ENCODE measurements around the gene SMAD1.

SMAD1 gene

GRCh38 chr4:145489556-145489955, 7.9 kb downstream of the SMAD1 start:
- no peak for DNase-seq (ENCODE audit: low read depth)

- DNase-seq (ENCODE audit: low read depth): no peak
Observed at GRCh38 chr4:145490361-145490760, 8.7 kb downstream of the SMAD1 start.

DNA sequence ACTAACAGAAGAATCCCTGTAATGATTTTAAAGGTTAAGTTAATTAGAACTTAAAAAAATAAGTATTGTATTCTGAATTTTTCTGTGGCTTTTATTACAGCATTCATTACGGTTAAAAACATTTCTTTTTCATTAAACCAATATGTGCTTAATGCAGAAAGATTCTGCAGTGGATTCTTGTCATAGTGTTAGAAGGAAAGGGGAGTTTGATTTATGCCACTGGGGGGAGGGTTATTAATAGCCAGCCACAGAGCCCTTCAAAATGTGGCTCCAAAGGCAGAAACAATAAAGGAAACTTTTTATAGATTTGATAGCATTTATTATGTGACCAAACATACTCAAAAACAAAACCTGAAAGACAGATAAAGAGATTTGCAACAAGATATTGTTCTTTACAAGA, 9.1 kb downstream of the SMAD1 start:
- no peak for DNase-seq (ENCODE audit: low read depth)

DNA sequence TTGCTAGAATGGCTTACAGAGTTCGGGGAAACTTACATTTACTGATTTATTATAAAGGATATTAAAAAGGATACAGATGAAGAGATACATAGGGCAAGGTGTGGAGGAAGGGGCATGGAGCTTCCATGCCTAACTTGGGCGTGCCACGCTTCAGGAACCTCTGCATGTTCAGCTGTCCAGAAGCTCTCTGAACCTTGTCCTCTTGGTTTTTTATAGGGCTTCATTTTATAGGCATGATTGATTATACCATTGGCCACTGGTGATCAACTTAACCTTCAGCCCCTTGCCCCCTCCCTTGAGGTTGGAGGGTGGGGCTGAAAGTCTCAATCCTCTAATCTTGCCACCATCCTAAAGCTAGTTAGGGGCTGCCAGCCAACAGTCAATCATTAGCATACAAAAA, 10.7 kb downstream of the SMAD1 start:
- DNase-seq (ENCODE audit: low read depth): no peak

DNA sequence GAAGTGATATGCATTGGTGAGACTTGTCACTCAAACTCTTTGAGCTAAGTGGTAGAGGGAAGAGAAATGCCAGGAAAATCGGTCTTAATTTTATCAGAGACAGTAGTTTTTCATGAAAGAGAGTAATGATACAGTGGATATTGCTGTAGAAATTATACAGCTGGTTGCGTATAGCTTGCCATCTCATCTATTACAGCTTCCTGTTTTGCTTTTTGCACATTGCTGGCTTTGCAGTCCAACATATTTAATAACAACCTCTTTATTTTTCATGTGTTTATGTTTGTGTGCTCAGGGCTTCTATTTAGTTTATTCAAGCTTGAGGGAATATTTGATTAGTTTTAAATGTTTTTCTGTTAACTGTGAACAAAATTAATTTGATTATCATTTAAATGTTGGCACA, 11.5 kb downstream of the SMAD1 start:
- no peak for DNase-seq (ENCODE audit: low read depth)

- no peak for DNase-seq (ENCODE audit: low read depth)
Observed at GRCh38 chr4:145494666-145495270, 13.1 kb downstream of the SMAD1 start.

GRCh38 chr4:145496292-145496691, 14.6 kb downstream of the SMAD1 start:
- DNase-seq (ENCODE audit: low read depth): no peak

GRCh38 chr4:145497199-145498149, 15.8 kb downstream of the SMAD1 start:
- DNase-seq (ENCODE audit: low read depth): no peak

GRCh38 chr4:145498430-145498829, 16.8 kb downstream of the SMAD1 start:
- no peak for DNase-seq (ENCODE audit: low read depth)

- no peak for DNase-seq (ENCODE audit: low read depth)
Observed at GRCh38 chr4:145501051-145501660, 19.5 kb downstream of the SMAD1 start.

DNA sequence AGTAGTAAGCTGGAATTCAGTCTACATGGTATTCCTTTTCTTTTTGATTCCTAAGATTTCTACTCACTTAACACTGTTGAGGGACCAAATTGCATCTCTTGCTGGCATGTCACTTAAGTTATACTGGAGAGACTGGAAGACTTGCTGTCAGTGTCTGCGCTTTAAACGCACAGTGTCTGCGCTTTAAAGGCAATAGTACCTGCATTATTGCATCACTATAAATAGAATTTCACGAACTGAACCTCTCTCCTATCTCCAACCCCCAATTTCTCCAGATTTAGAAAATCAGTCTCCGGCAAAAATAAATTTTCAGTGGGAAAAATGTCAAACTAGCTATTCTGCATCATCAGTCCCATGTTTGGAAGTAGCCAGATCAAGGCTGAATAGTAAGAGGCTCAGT, 21.2 kb downstream of the SMAD1 start:
- no peak for DNase-seq (ENCODE audit: low read depth)

DNA sequence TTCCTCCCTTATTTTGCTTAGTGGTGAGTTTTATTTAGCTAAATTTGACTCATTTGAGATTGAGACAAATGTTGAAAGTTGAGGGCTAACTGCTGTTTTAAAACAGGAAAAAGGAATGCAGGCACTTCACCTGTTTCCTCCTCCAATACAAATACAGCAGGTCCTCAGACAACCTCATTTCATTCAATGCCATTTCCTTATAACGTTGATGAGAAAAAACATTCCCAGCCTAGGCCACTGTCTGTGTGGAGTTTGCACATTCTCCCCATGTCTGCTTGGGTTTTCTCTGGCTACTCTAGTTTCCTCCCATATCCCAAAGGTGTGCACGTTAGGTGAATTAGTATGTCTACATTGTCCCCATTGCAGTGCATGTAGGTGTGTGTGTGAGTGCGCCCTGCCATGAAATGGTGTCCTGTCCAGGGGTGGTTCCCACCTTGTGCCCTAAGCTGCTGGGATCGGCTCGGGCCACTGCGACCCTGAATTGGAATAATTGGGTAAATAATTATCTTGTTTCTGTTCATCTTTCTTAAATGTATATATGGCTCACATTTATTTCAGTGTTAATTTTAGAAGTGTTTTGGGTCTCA, 21.9 kb downstream of the SMAD1 start:
- no peak for DNase-seq (ENCODE audit: low read depth)

GRCh38 chr4:145505995-145506394, 24.3 kb downstream of the SMAD1 start:
- no peak for DNase-seq (ENCODE audit: low read depth)

- DNase-seq (ENCODE audit: low read depth): no peak
Observed at GRCh38 chr4:145507636-145508035, 26.0 kb downstream of the SMAD1 start.

- no peak for DNase-seq (ENCODE audit: low read depth)
Observed at GRCh38 chr4:145511913-145512522, 30.4 kb downstream of the SMAD1 start.

DNA sequence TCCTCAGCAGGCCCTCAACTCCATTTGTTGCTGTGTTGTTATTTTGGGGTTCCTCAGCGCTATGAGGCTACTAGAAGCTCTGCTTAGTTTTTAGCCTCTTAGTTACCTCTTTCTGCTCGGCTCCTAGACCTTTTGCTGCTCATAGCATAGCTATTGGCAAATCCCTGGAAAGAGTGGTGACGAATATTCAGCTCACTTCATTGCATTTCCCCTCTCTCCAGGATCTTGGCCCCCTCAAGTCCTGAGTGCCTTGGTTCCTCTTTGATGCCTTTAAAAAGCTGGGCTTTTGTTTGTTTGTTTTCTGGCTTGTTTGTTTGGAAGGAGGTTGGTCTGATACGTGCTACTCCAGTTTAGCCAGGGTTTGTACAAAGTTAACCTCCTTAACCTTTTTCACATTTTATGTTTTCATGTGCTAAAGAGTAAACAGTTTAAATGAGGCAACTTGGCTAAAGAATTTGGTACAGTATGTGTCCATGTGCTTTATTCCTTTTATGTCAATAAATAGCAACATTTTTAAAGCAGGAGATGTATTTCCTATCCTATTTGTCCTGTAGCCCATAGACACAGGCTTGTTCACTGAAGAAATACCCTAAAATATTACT, 31.5 kb downstream of the SMAD1 start:
- no peak for DNase-seq (ENCODE audit: low read depth)

- no peak for DNase-seq (ENCODE audit: low read depth)
Observed at GRCh38 chr4:145520172-145520571, 38.5 kb downstream of the SMAD1 start.

DNA sequence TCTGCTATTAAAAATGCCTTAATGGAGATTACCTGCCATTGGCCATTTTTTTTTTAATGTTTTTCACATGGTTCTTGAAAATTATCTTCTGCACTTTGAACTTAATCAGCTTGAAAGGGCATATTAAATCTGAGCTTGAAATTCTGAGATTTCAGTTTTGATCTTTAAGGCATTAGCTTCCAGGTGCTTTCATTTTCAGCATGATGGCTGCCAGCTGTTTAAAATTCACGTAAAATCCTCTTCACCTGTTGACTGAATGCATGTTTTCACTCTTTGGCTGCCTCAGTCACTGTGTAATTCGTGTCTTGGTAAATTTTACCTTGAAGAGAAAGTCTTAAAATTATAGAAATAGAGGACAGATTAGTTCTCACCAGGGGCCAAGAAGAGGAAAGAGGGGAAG, 39.6 kb downstream of the SMAD1 start:
- no peak for DNase-seq (ENCODE audit: low read depth)

- no peak for DNase-seq (ENCODE audit: low read depth)
Observed at GRCh38 chr4:145523117-145523516, 41.5 kb downstream of the SMAD1 start.

DNA sequence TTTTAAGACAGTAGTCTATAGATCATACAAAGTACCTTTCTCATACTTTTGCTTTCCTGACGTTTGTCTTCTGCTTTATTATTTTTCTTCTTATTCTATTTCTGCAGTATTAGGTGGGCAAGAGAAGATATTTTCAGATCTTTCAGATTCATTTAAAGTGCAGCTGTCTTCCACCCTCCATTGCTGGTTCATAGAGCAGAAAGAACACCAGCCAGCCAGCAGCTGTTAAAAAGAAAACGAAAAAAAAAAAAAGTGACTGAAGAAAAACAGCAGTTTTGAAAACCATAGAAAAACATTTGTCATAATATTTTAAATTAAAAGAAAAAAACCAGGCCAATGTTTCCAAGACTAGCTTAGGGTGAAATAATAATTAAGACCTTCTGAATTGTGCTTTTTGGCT, 42.9 kb downstream of the SMAD1 start:
- DNase-seq (ENCODE audit: low read depth): no peak

GRCh38 chr4:145525291-145525740, 43.7 kb downstream of the SMAD1 start:
- DNase-seq (ENCODE audit: low read depth): no peak

GRCh38 chr4:145527773-145528172, 46.1 kb downstream of the SMAD1 start:
- DNase-seq (ENCODE audit: low read depth): no peak

All from stimulated activated CD8-positive, alpha-beta memory T cell treated with anti-CD3 and anti-CD28 coated beads, Interleukin-7, amount 100 ng/mL, for 24 hours (primary cell).